GM23248 (cell line): Measurements from ENCODE around the gene HOMER2.

Experiments used
- EZH2 ChIP-seq: fragments of 200-600 bp; sonication (generic); IDR thresholded peaks from 2 replicates; pipeline ENCODE4 v1.6.1; 2018; ENCODE audit warnings: antibody characterized with exemption, mild to moderate bottlenecking; ENCODE audit not compliant: insufficient read depth, poor library complexity, severe bottlenecking
- EZH2phosphoT487 ChIP-seq: fragments of 200-600 bp; sonication (generic); IDR thresholded peaks from 2 replicates; pipeline ENCODE4 v1.6.1; 2018; ENCODE audit warnings: antibody characterized with exemption, moderate library complexity, mild to moderate bottlenecking, low read depth; ENCODE audit not compliant: insufficient read depth

- no peak for TF ChIP-seq EZH2phosphoT487
- TF ChIP-seq EZH2: no peak
Observed at GRCh38 chr15:82858932-82859331, 93.6 kb downstream of the HOMER2 start.
